T-cell (primary cell): Measurements from ENCODE around the gene ADK. TPM values are rescaled to one million over a fixed set of nuclear protein-coding genes. Genes with fewer than 3 reads are reported as not detected.

Experiments
- ATAC-seq, 4 experiments: fragments of 200-7000 bp in 3 of 4; fragments of 150-1000 bp in 1 of 4; cut with Tn5 transposase; replicated peaks in 1 of 4; 1 replicate in 3 of 4; 2 replicates in 1 of 4; pipeline ENCODE4 v1.10.0; 2021; ENCODE audit warnings: moderate library complexity in 3 of 4, mild to moderate bottlenecking in 2 of 4, moderate number of reproducible peaks in 1 of 4
- CTCF ChIA-PET, 2 donors: fragments of 300-600 bp; sonication (Branson Sonifier 250); formaldehyde crosslinking; loops; one replicate each; lab custom pipeline; 2022; ENCODE audit warnings: antibody characterized with exemption in 2 of 2; lab: Charles Lee
- POLR2A ChIA-PET, 2 donors: fragments of 300-600 bp; sonication (Branson Sonifier 250); formaldehyde crosslinking; loops; one replicate each; lab custom pipeline; 2022; ENCODE audit warnings: antibody characterized with exemption in 2 of 2; lab: Charles Lee
- DNase-seq, 35 experiments: peaks; one replicate each; pipeline versions ENCODE4 v3.0.0 to v3.0.0-alpha.2; 2013 to 2023
- H3K27ac ChIP-seq: one replicate; pipeline ENCODE4 v1.5.1; 2013; ENCODE audit warnings: low read length
- H3K27me3 ChIP-seq, 2 experiments: replicated peaks in 1 of 2; 1 replicate in 1 of 2; 2 replicates in 1 of 2; pipeline versions ENCODE4 v1.6.1 to v1.7.0; 2013; ENCODE audit warnings: low read length in 1 of 2, mixed read lengths in 1 of 2; ENCODE audit not compliant: control insufficient read depth in 2 of 2, insufficient read depth in 2 of 2; ENCODE audit errors: extremely low read depth in 1 of 2
- H3K36me3 ChIP-seq, 2 donors: 1 replicate in 1 of 2; 2 replicates in 1 of 2; pipeline versions ENCODE4 v1.6.1 to v1.7.0; 2013; ENCODE audit warnings: low read length in 1 of 2; ENCODE audit not compliant: control insufficient read depth in 2 of 2, insufficient read depth in 1 of 2; ENCODE audit errors: extremely low read depth in 1 of 2
- H3K4me1 ChIP-seq, 2 experiments: 1 replicate in 1 of 2; 2 replicates in 1 of 2; pipeline versions ENCODE4 v1.6.1 to v1.7.0; 2013; ENCODE audit warnings: low read length in 2 of 2, mixed read lengths in 1 of 2; ENCODE audit not compliant: insufficient read depth in 2 of 2, control insufficient read depth in 1 of 2; ENCODE audit errors: extremely low read depth in 1 of 2
- H3K4me3 ChIP-seq, 2 donors: 1 replicate in 1 of 2; 2 replicates in 1 of 2; pipeline versions ENCODE4 v1.5.1 to v1.7.0; 2013; ENCODE audit warnings: mild to moderate bottlenecking in 2 of 2, low read length in 1 of 2, moderate library complexity in 1 of 2; ENCODE audit not compliant: control insufficient read depth in 1 of 2; ENCODE audit errors: extremely low read depth in 1 of 2
- H3K9me3 ChIP-seq: 2 replicates; pipeline ENCODE4 v1.7.0; 2013
- H3K27ac Mint-ChIP-seq, 2 donors: one replicate each; pipeline ENCODE4 v1.8.0; 2020 to 2021; ENCODE audit warnings: mild to moderate bottlenecking in 2 of 2, mixed read lengths in 2 of 2
- H3K27me3 Mint-ChIP-seq, 2 donors: one replicate each; pipeline ENCODE4 v1.8.0; 2021 to 2022; ENCODE audit warnings: mixed read lengths in 2 of 2
- H3K36me3 Mint-ChIP-seq: one replicate; pipeline ENCODE4 v1.8.0; 2021; ENCODE audit warnings: mixed read lengths
- H3K4me1 Mint-ChIP-seq, 3 donors: one replicate each; pipeline ENCODE4 v1.8.0; 2020 to 2022; ENCODE audit warnings: mixed read lengths in 3 of 3, mild to moderate bottlenecking in 1 of 3
- H3K4me3 Mint-ChIP-seq, 3 donors: one replicate each; pipeline ENCODE4 v1.8.0; 2020 to 2022; ENCODE audit warnings: mild to moderate bottlenecking in 3 of 3, mixed read lengths in 3 of 3, moderate library complexity in 3 of 3
- H3K9me3 Mint-ChIP-seq, 3 donors: one replicate each; pipeline ENCODE4 v1.8.0; 2020 to 2022; ENCODE audit warnings: mixed read lengths in 3 of 3
- WGBS: methylation state at CpG from one replicate; pipeline ENCODE4 v1.1.5; 2013; ENCODE audit warnings: missing lambda C conversion rate; ENCODE audit not compliant: insufficient coverage; 5-methylcytosine and 5-hydroxymethylcytosine counted together
- total RNA-seq, 35 experiments: library from RNA in 6 of 35; stranded (reverse) in 6 of 35; fragments of 120-200 nt in 1 of 35; gene quantifications; one replicate each; pipeline versions ENCODE4 v1.2.1 to v1.2.4 and lab custom pipeline; 2013 to 2026

The ADK gene
- total RNA-seq, 5 donors from 2014 or later (not counting 1 experiment from before 2014, with no cell fraction given) = 20.7 to 32.8 (median 23.6) TPM

GRCh38 chr10:74194545-74194944, 43.5 kb downstream of the ADK start:
- ATAC-seq (peak; percentile 43 to 95 (median 64)), DNase-seq (peak in 11 of 35 experiments; percentile 11 to 64 (median 20))
- H3K27ac Mint-ChIP-seq = peak overlapping the region; percentile 12 to 77
- POLR2A ChIA-PET = interaction anchor here in 1 of 2 donors (0.6 kb wide), 1 partner anchor 56 kb away, joined by 3 read pairs; no protein-coding TSS in a partner anchor
- H3K36me3 ChIP-seq = no peaks in the 10 kb centered on the region
- CTCF ChIA-PET = no interaction called here
- H3K9me3 Mint-ChIP-seq = no peaks in the 10 kb centered on the region
- 25% methylated on average over 3 of the region's 3 CpGs for WGBS
- H3K27ac ChIP-seq = no peak overlapping the region
- H3K4me3 ChIP-seq = no peak overlapping the region
- no peaks in the 10 kb centered on the region for H3K27me3 Mint-ChIP-seq
- peaks cover 13 to 15% of the 10 kb centered on the region in 2 experiments for H3K4me1 ChIP-seq
- H3K4me3 Mint-ChIP-seq = peak overlapping the region in 2 of 3 donors; percentile 6 to 13
- H3K27me3 ChIP-seq = no peaks in the 10 kb centered on the region
- H3K9me3 ChIP-seq = no peaks in the 10 kb centered on the region
- H3K4me1 Mint-ChIP-seq = peaks cover 49 to 67% (median 57%) of the 10 kb centered on the region in 3 donors
- peaks cover 6% of the 10 kb centered on the region for H3K36me3 Mint-ChIP-seq

DNA sequence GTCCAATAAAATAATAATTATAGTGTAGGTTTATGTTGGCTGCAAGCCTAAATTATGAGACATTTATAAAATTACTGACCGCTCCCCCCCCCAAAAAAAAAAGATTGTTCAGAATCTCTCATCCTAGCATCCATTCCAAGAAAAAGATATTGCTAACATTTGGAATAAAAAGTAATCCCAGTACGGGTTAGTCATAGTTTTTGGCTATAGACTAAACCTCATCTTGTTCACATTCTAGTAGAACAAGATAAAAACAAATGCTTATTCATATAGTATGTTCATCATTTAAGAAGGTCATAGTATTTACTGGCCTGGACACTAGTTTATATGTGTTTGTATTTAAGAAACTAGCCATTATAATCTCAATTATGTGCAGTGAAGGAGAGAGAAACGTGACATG, 44.0 kb downstream of the ADK start:
- POLR2A ChIA-PET = no interaction called here
- H3K4me1 Mint-ChIP-seq = peaks cover 44 to 63% (median 52%) of the 10 kb centered on the region in 3 donors
- no CpG with 5 or more reads among the region's 3 CpGs for WGBS

GRCh38 chr10:74199315-74199714, 48.3 kb downstream of the ADK start:
- no peaks in the 10 kb centered on the region for H3K27me3 ChIP-seq
- Mint-ChIP-seq H3K27me3 (no peaks in the 10 kb centered on the region), H3K4me1 (peaks cover 14 to 28% (median 22%) of the 10 kb centered on the region in 3 donors), H3K9me3 (no peaks in the 10 kb centered on the region), H3K36me3 (peaks cover 27% of the 10 kb centered on the region), H3K27ac (no peak overlapping the region), H3K4me3 (no peak overlapping the region)
- ATAC-seq (no peak), DNase-seq (no peak)
- no peak overlapping the region for H3K27ac ChIP-seq
- WGBS = no CpG with 5 or more reads among the region's 4 CpGs
- H3K4me3 ChIP-seq = no peak overlapping the region
- CTCF ChIA-PET = no interaction called here
- peaks cover 0 to 5% of the 10 kb centered on the region in 2 experiments for H3K4me1 ChIP-seq
- no peaks in the 10 kb centered on the region for H3K9me3 ChIP-seq
- POLR2A ChIA-PET = no interaction called here
- peaks cover 0 to 6% of the 10 kb centered on the region in 2 donors for H3K36me3 ChIP-seq

More for the DNA sequence above, 44.0 kb downstream of the ADK start:
- CTCF ChIA-PET = interaction anchor here in 1 of 2 donors (0.7 kb wide), 1 partner anchor 19 kb away, joined by 4 read pairs; no protein-coding TSS in a partner anchor
- H3K27me3 Mint-ChIP-seq = no peaks in the 10 kb centered on the region
- peak overlapping the region in 1 of 3 donors; percentile 6 for H3K4me3 Mint-ChIP-seq
- peak overlapping the region in 1 of 2 donors; percentile 67 for H3K27ac Mint-ChIP-seq
- H3K27ac ChIP-seq = no peak overlapping the region
- H3K4me3 ChIP-seq = no peak overlapping the region
- no peak for DNase-seq
- H3K27me3 ChIP-seq = no peaks in the 10 kb centered on the region
- no peaks in the 10 kb centered on the region for H3K9me3 ChIP-seq
- H3K36me3 ChIP-seq = no peaks in the 10 kb centered on the region
- no peak for ATAC-seq
- H3K36me3 Mint-ChIP-seq = peaks cover 6% of the 10 kb centered on the region
- H3K9me3 Mint-ChIP-seq = no peaks in the 10 kb centered on the region
- H3K4me1 ChIP-seq = peaks cover 13 to 15% of the 10 kb centered on the region in 2 experiments

DNA sequence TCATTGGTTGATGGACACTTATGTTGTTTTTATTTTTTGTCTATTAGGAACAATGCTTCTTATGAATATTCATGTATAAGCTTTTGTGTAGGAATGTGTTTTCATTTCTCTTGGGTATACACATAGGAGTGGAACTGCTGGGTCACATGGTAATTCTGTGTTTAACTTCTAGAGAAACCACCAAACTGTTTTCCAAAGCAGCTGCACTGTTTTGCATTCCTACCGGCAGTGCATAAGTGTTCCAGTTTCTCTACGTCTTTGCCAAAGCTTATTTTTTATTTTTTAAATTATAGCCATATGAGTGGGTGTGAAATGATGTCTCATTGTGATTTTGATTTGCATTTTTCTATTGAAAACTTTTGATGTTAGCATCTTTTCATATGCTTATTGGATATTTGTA, 51.3 kb downstream of the ADK start:
- DNase-seq (no peak), ATAC-seq (no peak)
- Histone ChIP-seq H3K27ac (no peak overlapping the region), H3K4me3 (no peak overlapping the region), H3K27me3 (no peaks in the 10 kb centered on the region), H3K4me1 (no peaks in the 10 kb centered on the region), H3K36me3 (peaks cover 0 to 13% of the 10 kb centered on the region in 2 donors), H3K9me3 (no peaks in the 10 kb centered on the region)
- CTCF ChIA-PET = interaction anchor here in 1 of 2 donors (1.3 kb wide), 1 partner anchor 42 kb away, joined by 3 read pairs; no protein-coding TSS in a partner anchor
- no peaks in the 10 kb centered on the region for H3K9me3 Mint-ChIP-seq
- no CpG with 5 or more reads among the region's 2 CpGs for WGBS
- H3K36me3 Mint-ChIP-seq = peaks cover 35% of the 10 kb centered on the region
- no peak overlapping the region for H3K4me3 Mint-ChIP-seq
- peaks cover 7 to 18% (median 14%) of the 10 kb centered on the region in 3 donors for H3K4me1 Mint-ChIP-seq
- H3K27ac Mint-ChIP-seq = no peak overlapping the region
- POLR2A ChIA-PET = interaction anchor here in 1 of 2 donors (0.6 kb wide), 1 partner anchor 1387 kb away, joined by 4 read pairs; no protein-coding TSS in a partner anchor
- no peaks in the 10 kb centered on the region for H3K27me3 Mint-ChIP-seq

DNA sequence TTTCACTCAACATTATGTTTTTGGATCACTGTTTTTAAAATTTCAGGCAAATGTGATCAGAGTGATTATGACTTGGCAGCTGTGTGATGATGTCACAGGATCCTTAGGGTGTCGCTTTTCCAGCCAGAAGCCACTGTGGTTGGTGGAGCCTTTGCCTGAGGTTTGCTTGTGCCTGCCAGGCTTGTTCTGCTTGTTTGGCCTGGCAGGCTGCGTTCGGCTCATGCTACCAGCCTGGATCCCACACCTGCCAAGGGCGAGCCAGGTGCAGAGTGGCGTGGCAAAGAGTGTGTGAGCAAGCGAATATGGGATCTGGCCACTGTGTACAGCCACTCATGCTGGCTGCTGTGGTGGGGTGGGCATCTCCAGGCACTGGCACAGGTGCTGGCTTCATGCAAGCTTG, 55.7 kb downstream of the ADK start:
- H3K4me1 ChIP-seq = no peaks in the 10 kb centered on the region
- peaks cover 0 to 9% of the 10 kb centered on the region in 2 donors for H3K36me3 ChIP-seq
- H3K27ac ChIP-seq = no peak overlapping the region
- DNase-seq = peak in 1 of 35 experiments; percentile 12
- Mint-ChIP-seq H3K9me3 (no peaks in the 10 kb centered on the region), H3K27me3 (no peaks in the 10 kb centered on the region), H3K27ac (no peak overlapping the region), H3K4me3 (no peak overlapping the region), H3K36me3 (peaks cover 29% of the 10 kb centered on the region), H3K4me1 (peaks cover 2 to 8% (median 6%) of the 10 kb centered on the region in 3 donors)
- POLR2A ChIA-PET = interaction anchor here in 1 of 2 donors (1.4 kb wide), 1 partner anchor 10 kb away, joined by 3 read pairs; no protein-coding TSS in a partner anchor
- H3K4me3 ChIP-seq = no peak overlapping the region
- no peaks in the 10 kb centered on the region for H3K27me3 ChIP-seq
- ATAC-seq = no peak
- 92% methylated on average over 6 of the region's 6 CpGs for WGBS
- H3K9me3 ChIP-seq = no peaks in the 10 kb centered on the region
- CTCF ChIA-PET = no interaction called here

DNA sequence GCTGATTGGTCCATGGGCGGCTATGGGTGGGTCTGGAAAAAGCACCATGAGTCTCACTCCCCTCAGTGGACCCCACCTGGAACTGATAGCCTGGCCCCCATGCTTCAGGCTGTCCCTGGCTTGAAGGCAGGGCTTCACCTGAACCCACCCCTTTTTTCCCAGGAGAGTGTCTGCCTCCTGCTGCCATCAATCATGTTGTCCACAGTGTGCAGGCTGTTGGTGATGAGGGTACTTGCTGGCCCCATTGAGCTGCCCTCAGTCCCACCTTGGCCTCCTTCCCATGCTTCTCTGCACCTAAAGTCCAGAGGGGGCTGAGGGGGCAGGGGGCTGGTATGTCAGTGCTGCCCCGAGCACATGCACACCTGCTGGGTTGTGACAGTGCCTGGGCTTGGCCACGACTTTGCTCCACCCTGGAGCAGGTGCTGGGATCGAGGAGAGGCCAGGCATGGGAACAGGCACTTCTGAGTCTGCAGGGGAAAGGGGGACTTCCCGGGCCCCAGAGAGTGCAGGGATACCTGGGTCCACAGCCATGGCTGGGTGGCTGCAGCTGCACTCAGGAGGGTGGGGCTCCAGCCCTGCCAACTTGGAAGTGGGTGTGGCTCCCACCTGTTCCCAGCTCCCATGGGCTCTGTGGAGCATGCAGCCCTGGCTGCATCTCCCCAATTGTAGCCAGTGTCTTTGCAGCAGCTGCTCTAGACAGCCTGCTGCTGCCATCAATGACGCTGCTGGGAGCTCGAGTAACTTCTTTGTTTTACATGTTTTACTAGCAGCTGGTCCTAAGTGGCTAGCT, 56.9 kb downstream of the ADK start:
- no peak for DNase-seq
- Histone ChIP-seq H3K27ac (no peak overlapping the region), H3K4me1 (no peaks in the 10 kb centered on the region), H3K9me3 (no peaks in the 10 kb centered on the region), H3K27me3 (no peaks in the 10 kb centered on the region), H3K4me3 (no peak overlapping the region), H3K36me3 (peaks cover 0 to 7% of the 10 kb centered on the region in 2 donors)
- H3K4me3 Mint-ChIP-seq = no peak overlapping the region
- no peak overlapping the region for H3K27ac Mint-ChIP-seq
- H3K27me3 Mint-ChIP-seq = no peaks in the 10 kb centered on the region
- H3K4me1 Mint-ChIP-seq = peaks cover 12 to 18% (median 16%) of the 10 kb centered on the region in 3 donors
- peaks cover 24% of the 10 kb centered on the region for H3K36me3 Mint-ChIP-seq
- ChIA-PET CTCF (no interaction called here), POLR2A (no interaction called here)
- 94% methylated on average over 4 of the region's 7 CpGs for WGBS
- no peaks in the 10 kb centered on the region for H3K9me3 Mint-ChIP-seq
- ATAC-seq = no peak
